IPS-NIHi7 (cell line): ENCODE results near the gene EIF3C.
"Not testable (repeated sequence)": the region's sequence is repeated elsewhere in the genome, so short reads cannot be mapped to it uniquely, and the experiment has no call there.

Experiments
- DNase-seq: peaks from one replicate; pipeline ENCODE4 v3.0.0; 2012; ENCODE audit warnings: mixed read lengths; ENCODE audit errors: extremely low spot score

Gene EIF3C

DNA sequence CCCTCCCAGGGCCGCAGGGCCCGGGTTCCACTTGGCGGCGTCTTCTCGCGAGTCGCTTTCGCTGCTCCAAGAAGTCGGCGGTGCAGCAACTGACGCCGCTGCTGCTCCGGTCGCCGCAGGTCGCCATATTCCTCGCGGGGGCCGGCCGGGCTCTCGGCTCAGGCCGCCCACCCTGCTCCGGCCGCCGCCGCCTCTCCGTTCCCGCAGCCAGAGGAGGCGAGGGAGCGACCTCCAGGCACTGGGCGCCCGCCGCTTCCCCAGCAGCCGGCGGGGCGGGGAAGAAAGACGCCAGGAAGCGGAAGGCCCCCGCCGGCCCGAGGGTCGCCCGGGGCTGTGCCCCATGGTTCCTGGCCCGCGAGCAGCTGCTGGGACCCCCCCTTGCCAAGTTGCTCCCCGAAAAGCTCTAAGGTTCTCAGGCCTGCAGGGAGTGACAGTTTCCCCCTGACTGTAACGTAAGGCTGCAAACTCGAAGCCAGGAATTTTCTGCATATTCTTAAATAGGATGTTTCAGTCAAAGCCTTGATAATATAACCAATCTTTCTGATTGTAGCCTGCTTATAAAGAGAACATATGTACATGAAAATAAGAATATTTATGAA is 39.3 kb downstream of the EIF3C start:
- not testable (repeated sequence) for DNase-seq

DNA sequence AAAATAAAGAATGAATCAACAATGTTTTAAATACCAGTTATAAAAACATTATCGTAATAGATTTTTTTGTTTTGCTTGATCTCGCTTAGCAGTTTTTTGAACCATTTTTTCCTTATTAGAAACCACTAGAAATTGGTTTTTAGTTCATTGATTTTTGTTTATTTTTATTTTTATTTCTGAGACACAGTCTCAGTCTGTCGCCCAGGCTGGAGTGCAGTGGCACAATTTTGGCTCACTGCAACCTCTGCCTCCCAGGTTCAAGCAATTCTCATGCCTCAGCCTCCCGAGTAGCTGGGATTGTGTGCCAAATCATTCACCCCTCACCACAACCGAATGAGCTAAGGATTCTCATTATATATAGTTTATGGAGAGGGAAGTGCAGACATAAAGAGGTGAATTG is 40.2 kb downstream of the EIF3C start, which contains the start of gene NPIPB9:
Gene NPIPB9 (plus strand): TSS at position 301 of the 400 bp plus-strand sequence.
- DNase-seq: not testable (repeated sequence)

DNA sequence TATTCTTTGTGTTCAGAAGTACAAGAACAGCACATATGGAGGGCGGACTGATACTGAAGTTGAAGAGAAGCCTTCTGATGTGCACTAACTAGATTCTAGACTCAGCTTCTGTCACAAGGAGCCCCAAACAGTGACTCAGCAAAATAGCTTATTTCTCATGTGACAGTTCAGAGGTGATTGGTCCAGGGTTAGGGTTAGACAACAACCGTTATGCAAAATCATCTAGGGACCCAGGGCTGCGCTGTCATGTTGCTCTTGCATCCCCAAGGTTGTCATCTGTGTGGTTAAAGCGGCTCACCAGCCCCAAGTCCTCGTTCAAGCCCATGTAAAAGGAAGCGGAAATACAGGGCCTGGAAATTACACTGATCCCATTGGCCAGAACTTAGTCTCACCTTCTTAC is 70.4 kb downstream of the EIF3C start:
- not testable (repeated sequence) for DNase-seq

DNA sequence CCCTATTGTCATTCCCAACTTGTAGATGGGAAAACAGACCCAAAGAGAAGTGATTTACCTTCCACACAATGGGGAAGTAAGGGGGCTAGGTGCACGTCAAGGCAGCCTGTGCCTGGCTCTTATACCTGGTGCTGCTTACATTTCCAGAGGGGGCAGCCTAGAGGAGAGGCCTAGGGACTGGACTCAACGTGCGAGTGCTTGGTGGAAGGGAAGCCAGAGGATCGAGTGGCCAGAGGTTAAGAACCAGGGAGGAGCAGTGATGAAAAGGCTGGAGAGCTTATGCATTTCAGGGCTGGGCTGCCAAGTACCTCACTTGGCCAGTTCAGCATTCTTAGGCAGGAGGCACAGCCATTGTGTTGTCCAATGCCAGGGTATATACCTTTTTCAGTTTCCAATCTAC is 71.1 kb downstream of the EIF3C start:
- DNase-seq: not testable (repeated sequence)
